ENCODE results near the gene CHRNA4. TPM values are rescaled to one million over a fixed set of nuclear protein-coding genes. Genes with fewer than 3 reads are reported as not detected.

The CHRNA4 gene
- total and polyA plus RNA-seq, 12 donors: 0.06 to 0.57 (median 0.26) TPM; not detected in 5

- intact Hi-C loops (cut with DNase I): no loop called here
These were observed 55.8 kb downstream of the CHRNA4 start for GRCh38 chr20:63305393-63305792.

GRCh38 chr20:63303095-63303666 lies 58.0 kb downstream of the CHRNA4 start:
- TF ChIP-seq POLR2A (IDR thresholded peaks at IDR 0.05) (no peak), CTCF (IDR thresholded peaks at IDR 0.05) (no peak)
- H3K9me3 ChIP-seq (replicated peaks in 1 of 3): no peaks in the 10 kb centered on the region
- WGBS, 4 donors: 62 to 72% (median 65%) methylated on average over 5 of the region's 5 CpGs
- H3K4me3 ChIP-seq: no peak overlapping the region
- no peaks in the 10 kb centered on the region for H3K4me1 ChIP-seq (replicated peaks in 1 of 2)
- peaks cover 32% of the 10 kb centered on the region for H3K27me3 ChIP-seq
- H3K27ac ChIP-seq: no peak overlapping the region
- intact Hi-C loops (cut with DNase I): no loop called here
- no peaks in the 10 kb centered on the region for H3K36me3 ChIP-seq (replicated peaks in 1 of 2)
- no peak for DNase-seq

More at GRCh38 chr20:63305393-63305792, 55.8 kb downstream of the CHRNA4 start:
- Histone ChIP-seq H3K9me3 (replicated peaks in 1 of 3) (no peaks in the 10 kb centered on the region), H3K36me3 (replicated peaks in 1 of 2) (no peaks in the 10 kb centered on the region), H3K27ac (no peak overlapping the region), H3K4me1 (replicated peaks in 1 of 2) (no peaks in the 10 kb centered on the region), H3K27me3 (peaks cover 36% of the 10 kb centered on the region), H3K4me3 (no peak overlapping the region)
- no peak for DNase-seq
- TF ChIP-seq CTCF (IDR thresholded peaks at IDR 0.05) (no peak), POLR2A (IDR thresholded peaks at IDR 0.05) (no peak)
- WGBS, 4 donors: 42 to 64% (median 47%) methylated on average over 3 to 8 of the region's 8 CpGs; no CpG with 5 or more reads in 1 of the 4 donors

- intact Hi-C loops (cut with DNase I): no loop called here
- Histone ChIP-seq H3K27ac (no peak overlapping the region), H3K36me3 (replicated peaks in 1 of 2) (no peaks in the 10 kb centered on the region), H3K4me3 (no peak overlapping the region), H3K4me1 (replicated peaks in 1 of 2) (no peaks in the 10 kb centered on the region), H3K27me3 (peaks cover 32% of the 10 kb centered on the region), H3K9me3 (replicated peaks in 1 of 3) (no peaks in the 10 kb centered on the region)
- DNase-seq: no peak
- 87 to 100% (median 98%) methylated on average over 1 of the region's 1 CpG for WGBS, 4 donors
- TF ChIP-seq POLR2A (IDR thresholded peaks at IDR 0.05): no peak
- no peak for TF ChIP-seq CTCF (IDR thresholded peaks at IDR 0.05)
These were observed 59.5 kb downstream of the CHRNA4 start for GRCh38 chr20:63301671-63302070.

GRCh38 chr20:63298731-63299312 lies 62.3 kb downstream of the CHRNA4 start:
- H3K27me3 ChIP-seq: peaks cover 37% of the 10 kb centered on the region
- no peak overlapping the region for H3K27ac ChIP-seq
- no peaks in the 10 kb centered on the region for H3K36me3 ChIP-seq (replicated peaks in 1 of 2)
- H3K9me3 ChIP-seq (replicated peaks in 1 of 3): no peaks in the 10 kb centered on the region
- H3K4me1 ChIP-seq (replicated peaks in 1 of 2): no peaks in the 10 kb centered on the region
- 78 to 84% (median 82%) methylated on average over 14 to 17 of the region's 17 CpGs for WGBS, 4 donors
- no peak for DNase-seq
- H3K4me3 ChIP-seq: no peak overlapping the region
- intact Hi-C loops (cut with DNase I): no loop called here
- no peak for TF ChIP-seq POLR2A (IDR thresholded peaks at IDR 0.05)
- TF ChIP-seq CTCF (IDR thresholded peaks at IDR 0.05): no peak
